GM20000 (cell line): ENCODE measurements around the gene PFKL.

Experiments
- DNase-seq: peaks from one replicate; pipeline ENCODE4 v3.0.0; 2012; ENCODE audit warnings: low spot score
- TF ChIP-seq, protein P1 (sequence below): IDR thresholded peaks from 2 replicates; pipeline ENCODE4 v1.5.1; 2012; ENCODE audit warnings: mild to moderate bottlenecking, control low read depth; ENCODE audit errors: extremely low read depth, missing control alignments

The PFKL gene

DNA sequence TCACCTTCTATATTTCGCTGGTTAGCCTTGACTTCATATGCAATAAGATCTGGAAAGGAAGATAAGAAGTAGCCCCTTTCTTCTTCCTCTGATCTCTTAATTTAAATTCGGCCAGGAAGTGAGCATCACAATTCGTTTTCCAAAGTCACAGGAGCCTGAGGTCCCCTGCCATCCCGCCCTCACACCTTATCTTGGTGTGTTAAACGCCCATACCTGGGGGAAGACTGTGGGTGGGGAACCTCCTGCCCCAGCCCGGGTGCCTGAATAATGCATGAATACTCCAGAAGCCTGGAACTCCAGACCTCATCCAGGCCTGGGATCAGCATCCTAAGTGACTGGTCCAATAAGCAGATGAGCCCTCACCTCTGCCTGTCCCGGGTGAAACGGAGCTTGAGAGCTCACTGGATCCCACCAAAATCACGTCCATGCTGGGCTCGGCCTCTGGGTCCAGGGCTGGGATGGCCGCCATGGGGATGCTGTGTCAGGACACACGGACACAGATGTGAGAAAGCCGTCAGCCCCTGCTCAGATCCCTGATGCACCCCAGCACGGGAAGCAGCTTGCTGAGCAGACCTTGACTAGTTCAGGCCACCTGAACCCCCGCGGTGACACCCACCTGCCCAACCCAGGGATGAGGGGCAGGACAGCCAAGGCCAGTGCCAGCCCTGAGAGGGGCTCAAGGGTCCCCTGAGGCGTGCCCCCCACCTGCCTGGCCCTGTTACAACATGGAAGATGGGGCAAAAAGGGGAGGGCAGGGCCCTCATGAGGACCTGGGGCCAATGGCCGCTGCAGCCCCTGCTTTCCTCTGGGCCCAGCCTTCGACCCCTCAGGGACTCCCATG lies 38.8 kb upstream of the PFKL start:
- no peak for DNase-seq
- TF ChIP-seq, protein P1, sequence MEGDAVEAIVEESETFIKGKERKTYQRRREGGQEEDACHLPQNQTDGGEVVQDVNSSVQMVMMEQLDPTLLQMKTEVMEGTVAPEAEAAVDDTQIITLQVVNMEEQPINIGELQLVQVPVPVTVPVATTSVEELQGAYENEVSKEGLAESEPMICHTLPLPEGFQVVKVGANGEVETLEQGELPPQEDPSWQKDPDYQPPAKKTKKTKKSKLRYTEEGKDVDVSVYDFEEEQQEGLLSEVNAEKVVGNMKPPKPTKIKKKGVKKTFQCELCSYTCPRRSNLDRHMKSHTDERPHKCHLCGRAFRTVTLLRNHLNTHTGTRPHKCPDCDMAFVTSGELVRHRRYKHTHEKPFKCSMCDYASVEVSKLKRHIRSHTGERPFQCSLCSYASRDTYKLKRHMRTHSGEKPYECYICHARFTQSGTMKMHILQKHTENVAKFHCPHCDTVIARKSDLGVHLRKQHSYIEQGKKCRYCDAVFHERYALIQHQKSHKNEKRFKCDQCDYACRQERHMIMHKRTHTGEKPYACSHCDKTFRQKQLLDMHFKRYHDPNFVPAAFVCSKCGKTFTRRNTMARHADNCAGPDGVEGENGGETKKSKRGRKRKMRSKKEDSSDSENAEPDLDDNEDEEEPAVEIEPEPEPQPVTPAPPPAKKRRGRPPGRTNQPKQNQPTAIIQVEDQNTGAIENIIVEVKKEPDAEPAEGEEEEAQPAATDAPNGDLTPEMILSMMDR: no peak

DNA sequence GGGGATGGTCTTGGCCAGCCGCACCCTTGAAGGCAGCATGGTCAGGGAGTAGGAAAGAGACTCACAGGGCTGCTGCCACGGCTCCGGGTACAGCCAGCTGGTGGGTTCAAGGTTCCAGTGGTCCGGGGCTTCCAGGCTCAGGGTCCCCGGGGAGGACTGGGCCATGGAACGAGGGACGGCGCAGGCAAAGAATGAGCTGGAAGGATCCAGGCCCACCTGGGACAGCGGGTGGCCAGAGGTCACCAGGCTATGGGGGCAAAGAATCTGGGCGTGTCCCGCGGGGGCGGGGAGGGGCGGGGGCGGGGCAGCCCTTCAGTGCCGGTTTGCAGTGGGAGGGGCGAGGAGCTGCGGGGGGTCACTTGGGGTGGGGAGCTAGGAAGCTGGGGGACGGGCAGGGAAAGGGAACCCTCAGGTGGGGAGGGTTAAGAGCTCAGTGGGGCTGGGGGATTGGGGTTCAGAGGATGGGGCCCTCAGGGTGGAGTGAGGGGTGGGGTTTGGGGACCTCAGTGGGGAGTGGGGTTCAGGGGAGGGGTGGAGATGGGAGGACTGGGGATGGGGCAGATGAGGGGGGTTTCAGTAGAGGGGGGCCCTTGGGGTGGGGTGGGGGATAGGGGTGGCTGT lies 38.1 kb upstream of the PFKL start, which contains the start of gene DNMT3L:
TSS of gene DNMT3L (minus strand) at position 223 of the 621 bp plus-strand sequence. CDS start 638 bp downstream, outside the sequence.
- TF ChIP-seq, protein P1: no peak
- DNase-seq: no peak

DNA sequence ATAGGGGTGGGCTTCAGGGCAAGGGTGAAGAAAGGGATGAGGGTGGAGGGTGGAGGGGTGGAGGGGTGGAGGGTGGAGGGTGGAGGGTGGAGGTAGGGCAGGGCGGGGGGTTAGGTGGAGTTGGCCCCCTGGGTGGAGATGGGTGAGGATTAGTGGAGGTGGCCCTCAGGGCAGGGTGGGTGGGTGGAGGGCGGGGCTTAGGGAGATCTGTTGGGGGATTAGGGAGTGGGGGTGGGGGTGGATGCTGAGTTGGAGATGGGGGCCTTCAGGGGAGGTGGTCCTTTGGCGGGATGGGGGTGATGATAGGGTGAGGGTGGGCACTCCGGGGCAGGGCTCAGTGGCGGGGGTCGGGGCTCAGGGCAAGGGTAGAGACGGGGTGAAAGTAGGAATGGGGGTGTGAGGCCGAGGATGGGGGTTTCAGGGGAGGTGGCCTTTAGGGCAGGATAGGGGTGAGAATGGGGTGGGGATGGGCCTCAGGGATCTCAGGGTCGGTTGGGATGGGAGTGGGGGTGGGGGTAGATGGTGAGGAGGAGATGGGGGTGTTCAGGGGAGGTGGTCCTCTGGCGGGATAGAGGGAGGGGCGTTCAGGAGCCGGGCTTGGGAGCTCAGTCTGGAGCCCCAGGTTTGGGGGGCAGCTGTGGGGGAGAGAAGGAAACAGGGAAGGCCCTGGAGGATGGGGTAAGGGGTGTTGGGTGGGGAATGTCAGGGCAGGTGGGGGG lies 37.4 kb upstream of the PFKL start:
- DNase-seq: no peak
- TF ChIP-seq, protein P1: no peak

DNA sequence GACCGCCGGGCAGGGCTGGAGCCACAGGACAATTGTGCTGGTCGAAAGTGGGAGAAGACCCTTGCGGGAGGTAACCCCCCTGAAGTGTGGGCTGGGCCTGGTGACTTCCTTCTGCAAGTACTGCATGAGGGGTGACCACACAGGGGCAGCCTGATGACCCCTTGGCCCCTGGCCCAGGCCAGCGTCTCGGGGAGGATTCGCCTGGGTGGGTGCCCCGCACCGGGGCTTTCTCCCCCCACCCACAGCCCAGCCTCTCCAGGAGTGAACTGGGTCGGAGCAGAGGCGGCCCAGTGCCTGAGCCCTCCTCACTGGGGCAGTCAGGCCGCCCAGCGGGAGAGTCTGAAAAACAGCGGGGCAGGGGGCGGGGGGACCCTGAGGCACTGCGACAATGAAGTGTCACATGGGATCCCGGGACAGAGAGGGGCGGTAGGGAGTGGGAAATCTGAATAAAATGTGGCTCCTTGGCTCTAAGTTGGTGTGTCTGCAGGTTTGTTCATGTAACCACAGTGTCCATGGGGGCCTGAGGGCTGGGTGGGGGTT lies 36.6 kb upstream of the PFKL start:
- TF ChIP-seq, protein P1: no peak
- no peak for DNase-seq

DNA sequence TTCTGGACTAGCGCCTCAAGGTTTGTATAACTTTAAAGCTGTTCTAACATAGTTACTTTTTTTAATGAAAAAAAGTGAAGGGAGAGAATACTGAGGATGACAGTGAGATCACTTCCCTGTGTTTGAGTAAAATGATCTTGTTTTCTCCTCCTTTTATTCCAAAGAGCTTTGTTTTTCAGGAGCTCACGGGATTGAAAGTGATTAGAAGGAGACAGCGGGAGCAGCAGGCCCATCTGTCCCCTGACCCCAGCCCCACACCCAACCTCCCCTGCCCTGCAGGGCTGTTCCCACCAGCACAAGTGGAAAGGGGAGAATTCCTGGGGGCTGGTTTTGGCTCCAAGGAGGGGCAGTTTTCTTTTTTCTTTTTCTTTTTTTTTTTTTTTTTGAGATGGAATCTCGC lies 36.1 kb upstream of the PFKL start:
- TF ChIP-seq, protein P1: no peak
- no peak for DNase-seq

DNA sequence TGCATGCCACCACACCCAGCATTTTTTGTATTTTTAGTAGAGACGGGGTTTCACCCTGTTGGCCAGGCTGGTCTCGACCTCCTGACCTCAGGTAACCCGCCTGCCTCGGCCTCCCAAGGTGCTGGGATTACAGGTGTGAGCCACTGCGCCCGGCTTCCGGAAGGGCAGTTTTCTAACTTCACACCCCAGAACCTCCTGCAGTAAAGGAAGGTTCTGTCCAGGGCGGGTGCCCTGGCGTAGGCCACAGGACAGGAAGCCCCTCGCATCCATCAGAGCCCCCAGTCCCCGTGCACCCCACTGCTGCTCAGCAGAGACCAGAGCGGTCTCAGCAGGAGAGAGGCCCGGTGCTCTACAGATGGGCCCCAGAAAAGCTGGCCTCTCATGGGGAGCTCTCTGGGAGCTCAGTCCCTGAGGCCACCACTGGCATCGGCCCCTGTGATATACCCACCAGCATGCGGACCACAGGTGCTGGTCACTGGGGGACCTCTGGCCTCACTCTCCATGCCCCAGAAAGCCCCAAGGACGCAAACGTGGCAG lies 34.1 kb upstream of the PFKL start:
- TF ChIP-seq, protein P1: no peak
- DNase-seq: no peak
